HepG2 (cell line): ENCODE results near the gene VPS13D. TPM values are rescaled to one million over a fixed set of nuclear protein-coding genes. Genes with fewer than 3 reads are reported as not detected.

ENCODE experiments used
- CEBPG ChIP-seq: IDR thresholded peaks from 2 replicates; pipeline ENCODE4 v1.6.1; 2016
- GATA4 ChIP-seq: sonication (generic); IDR thresholded peaks from 2 replicates; pipeline ENCODE4 v1.6.1; 2016; ENCODE audit warnings: antibody characterized with exemption, low read depth, borderline replicate concordance
- NCOR1 ChIP-seq: fragments of 200-600 bp; sonication (generic); IDR thresholded peaks from 2 replicates; pipeline ENCODE4 v1.7.0; 2017; ENCODE audit warnings: antibody characterized with exemption, low read length, borderline replicate concordance
- PCBP2 ChIP-seq: fragments of 200-400 bp; formaldehyde crosslinking; optimal IDR thresholded peaks from 2 replicates; pipeline ENCODE3; 2018; ENCODE audit warnings: low read length, low read depth; ENCODE audit not compliant: poor library complexity, severe bottlenecking
- TBX2 ChIP-seq: sonication (generic); formaldehyde crosslinking; IDR thresholded peaks from 2 replicates; pipeline ENCODE4 v1.5.0; 2020; ENCODE audit warnings: missing genetic modification reagents, mild to moderate bottlenecking, borderline replicate concordance
- ZBTB20 ChIP-seq: sonication (generic); formaldehyde crosslinking; IDR thresholded peaks from 2 replicates; pipeline ENCODE4 v1.8.1; 2023; ENCODE audit warnings: missing genetic modification reagents, low read depth, mild to moderate bottlenecking, borderline replicate concordance
- ZMAT3 ChIP-seq: sonication (generic); formaldehyde crosslinking; conservative IDR thresholded peaks from 2 replicates; pipeline ENCODE4 v1.7.0; 2021; ENCODE audit warnings: missing genetic modification reagents
- ZNF264 ChIP-seq: sonication (generic); formaldehyde crosslinking; IDR thresholded peaks from 2 replicates; pipeline ENCODE4 v1.4.0; 2020; ENCODE audit warnings: missing genetic modification reagents
- ZNF331 ChIP-seq: sonication (generic); formaldehyde crosslinking; IDR thresholded peaks from 2 replicates; pipeline ENCODE4 v1.4.0; 2020; ENCODE audit warnings: missing genetic modification reagents
- polyA plus RNA-seq, 8 experiments: library from polyadenylated mRNA; depleted of rRNA in 3 of 8; stranded (reverse) in 7 of 8; unstranded in 1 of 8; fragments of >200 nt; fragmentation: Illumina TruSeq in 4 of 8; extraction: Trizol in 4 of 8; gene quantifications; 2 replicates each; pipeline versions ENCODE4 v1.2.1 to v1.2.3, GENCODE V29; 2011 to 2016; ENCODE audit warnings: low read depth in 4 of 8, missing spikeins in 1 of 8, mixed read lengths in 1 of 8; ENCODE audit not compliant: insufficient read depth in 1 of 8
- total RNA-seq, 5 experiments: library from RNA; depleted of rRNA; stranded (reverse); fragments of >200 nt; fragmentation: Illumina TruSeq; extraction: Trizol; gene quantifications; 2 replicates each; pipeline ENCODE4 v1.2.3, GENCODE V29; 2016; ENCODE audit warnings: low read depth in 1 of 5
- TF ChIP-seq, protein P1 (sequence below): sonication (generic); formaldehyde crosslinking; IDR thresholded peaks from 2 replicates; pipeline ENCODE4 v1.5.1; 2020; ENCODE audit warnings: missing genetic modification reagents, mild to moderate bottlenecking, borderline replicate concordance
- TF ChIP-seq, protein P2 (sequence below): IDR thresholded peaks from 2 replicates; pipeline ENCODE4 v1.6.1; 2016; ENCODE audit warnings: low read depth
- TF ChIP-seq, protein P3 (sequence below): sonication (generic); formaldehyde crosslinking; IDR thresholded peaks from 2 replicates; pipeline ENCODE4 v1.5.1; 2020; ENCODE audit warnings: missing genetic modification reagents, mild to moderate bottlenecking, borderline replicate concordance
- TF ChIP-seq, protein P4 (sequence below): sonication (generic); formaldehyde crosslinking; IDR thresholded peaks from 2 replicates; pipeline ENCODE4 v1.5.1; 2020; ENCODE audit warnings: mild to moderate bottlenecking, missing genetic modification reagents, borderline replicate concordance
- TF ChIP-seq, protein P5 (sequence below): sonication (generic); formaldehyde crosslinking; conservative IDR thresholded peaks from 2 replicates; pipeline ENCODE4 v1.4.0; 2020; ENCODE audit warnings: missing genetic modification reagents

The VPS13D gene
- total and polyA plus RNA-seq, 2 of the 13 experiments (the other 11 are each of a cell fraction or from before 2014, with no cell fraction given) = 8.6 to 13.9 TPM

DNA sequence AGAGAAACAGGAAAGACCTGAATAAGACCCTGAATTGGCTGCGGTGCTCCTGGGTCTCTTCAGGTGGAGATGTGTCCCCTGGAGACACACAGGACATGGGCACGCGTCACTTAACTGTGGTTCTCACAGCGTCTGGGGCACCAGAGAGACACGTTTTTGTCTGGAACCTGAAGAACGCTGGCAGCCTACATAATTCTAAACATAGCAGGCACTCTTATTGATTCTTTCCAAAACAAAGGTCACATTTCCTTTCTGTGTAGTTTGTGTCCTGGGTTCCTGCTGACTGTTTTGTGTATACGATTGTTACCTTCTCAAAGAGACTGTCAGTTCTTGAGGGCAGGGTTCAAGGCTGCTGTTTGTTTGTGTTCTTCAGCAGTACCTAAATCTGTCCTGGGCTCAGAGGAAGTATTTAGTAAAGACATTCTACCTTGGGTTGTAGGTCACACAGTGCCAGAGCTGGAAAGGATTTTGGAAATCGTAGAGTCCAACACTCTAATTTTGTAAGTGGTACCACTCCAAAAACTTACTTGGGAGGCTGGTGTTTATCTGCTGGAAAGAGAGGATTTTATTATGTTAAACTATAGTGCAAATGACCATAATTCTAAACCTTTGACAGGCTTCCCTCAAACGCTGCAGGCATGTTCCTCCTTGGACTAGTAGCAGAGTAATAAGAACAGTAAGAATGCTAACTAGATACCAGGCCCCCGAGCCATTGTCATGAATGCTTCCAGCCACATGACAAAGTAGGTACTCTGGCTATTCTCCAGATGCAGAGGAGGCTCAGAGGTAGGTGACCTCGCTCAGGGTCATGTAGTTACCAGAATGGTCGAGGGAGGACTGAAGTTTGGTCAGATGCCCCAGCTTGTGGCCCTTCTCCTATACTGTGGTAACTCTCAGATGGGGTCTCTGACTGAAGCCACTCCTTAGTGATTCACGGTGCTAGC, 223.8 kb downstream of the VPS13D start (continued):
- peak; percentile 82 for TF ChIP-seq TBX2 (CRISPR knock-in tag)
- TF ChIP-seq, protein P1, sequence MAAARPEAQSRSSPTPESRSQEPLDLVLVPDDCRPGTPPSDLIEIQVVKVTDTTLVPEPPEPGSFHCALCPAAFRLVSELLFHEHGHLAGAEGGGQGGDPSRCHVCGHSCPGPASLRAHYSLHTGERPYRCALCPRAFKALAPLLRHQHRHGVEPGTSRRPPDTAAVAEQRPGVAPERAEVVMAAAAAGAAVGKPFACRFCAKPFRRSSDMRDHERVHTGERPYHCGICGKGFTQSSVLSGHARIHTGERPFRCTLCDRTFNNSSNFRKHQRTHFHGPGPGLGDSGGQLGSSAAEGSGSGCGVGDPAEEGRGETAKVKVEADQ = peak; percentile 42; the same call in 1 of the 2 replicates
- TF ChIP-seq, protein P2, sequence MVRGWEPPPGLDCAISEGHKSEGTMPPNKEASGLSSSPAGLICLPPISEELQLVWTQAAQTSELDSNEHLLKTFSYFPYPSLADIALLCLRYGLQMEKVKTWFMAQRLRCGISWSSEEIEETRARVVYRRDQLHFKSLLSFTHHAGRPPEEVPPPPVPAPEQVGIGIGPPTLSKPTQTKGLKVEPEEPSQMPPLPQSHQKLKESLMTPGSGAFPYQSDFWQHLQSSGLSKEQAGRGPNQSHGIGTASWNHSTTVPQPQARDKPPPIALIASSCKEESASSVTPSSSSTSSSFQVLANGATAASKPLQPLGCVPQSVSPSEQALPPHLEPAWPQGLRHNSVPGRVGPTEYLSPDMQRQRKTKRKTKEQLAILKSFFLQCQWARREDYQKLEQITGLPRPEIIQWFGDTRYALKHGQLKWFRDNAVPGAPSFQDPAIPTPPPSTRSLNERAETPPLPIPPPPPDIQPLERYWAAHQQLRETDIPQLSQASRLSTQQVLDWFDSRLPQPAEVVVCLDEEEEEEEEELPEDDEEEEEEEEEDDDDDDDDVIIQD = peak; percentile 83
- 0 out of 2 replicates have a peak, but pooled peaks have one; percentile 59 for TF ChIP-seq GATA4
- TF ChIP-seq, protein P3, sequence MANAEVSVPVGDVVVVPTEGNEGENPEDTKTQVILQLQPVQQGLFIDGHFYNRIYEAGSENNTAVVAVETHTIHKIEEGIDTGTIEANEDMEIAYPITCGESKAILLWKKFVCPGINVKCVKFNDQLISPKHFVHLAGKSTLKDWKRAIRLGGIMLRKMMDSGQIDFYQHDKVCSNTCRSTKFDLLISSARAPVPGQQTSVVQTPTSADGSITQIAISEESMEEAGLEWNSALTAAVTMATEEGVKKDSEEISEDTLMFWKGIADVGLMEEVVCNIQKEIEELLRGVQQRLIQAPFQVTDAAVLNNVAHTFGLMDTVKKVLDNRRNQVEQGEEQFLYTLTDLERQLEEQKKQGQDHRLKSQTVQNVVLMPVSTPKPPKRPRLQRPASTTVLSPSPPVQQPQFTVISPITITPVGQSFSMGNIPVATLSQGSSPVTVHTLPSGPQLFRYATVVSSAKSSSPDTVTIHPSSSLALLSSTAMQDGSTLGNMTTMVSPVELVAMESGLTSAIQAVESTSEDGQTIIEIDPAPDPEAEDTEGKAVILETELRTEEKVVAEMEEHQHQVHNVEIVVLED (CRISPR knock-in tag) = no peak
- peak; percentile 12; the same call in 1 of the 2 replicates for TF ChIP-seq ZNF331 (CRISPR knock-in tag)
- peak; percentile 50 for TF ChIP-seq CEBPG (CRISPR knock-in tag)
- TF ChIP-seq ZBTB20 = no peak; the same call in 1 of the 2 replicates
- 0 out of 2 replicates have a peak, but pooled peaks have one; percentile 31 for TF ChIP-seq ZMAT3 (CRISPR knock-in tag)
- peak; percentile 51; the same call in 1 of the 2 replicates for TF ChIP-seq ZNF264
- peak; percentile 89; the same call in 1 of the 2 replicates for TF ChIP-seq NCOR1
- TF ChIP-seq, protein P4, sequence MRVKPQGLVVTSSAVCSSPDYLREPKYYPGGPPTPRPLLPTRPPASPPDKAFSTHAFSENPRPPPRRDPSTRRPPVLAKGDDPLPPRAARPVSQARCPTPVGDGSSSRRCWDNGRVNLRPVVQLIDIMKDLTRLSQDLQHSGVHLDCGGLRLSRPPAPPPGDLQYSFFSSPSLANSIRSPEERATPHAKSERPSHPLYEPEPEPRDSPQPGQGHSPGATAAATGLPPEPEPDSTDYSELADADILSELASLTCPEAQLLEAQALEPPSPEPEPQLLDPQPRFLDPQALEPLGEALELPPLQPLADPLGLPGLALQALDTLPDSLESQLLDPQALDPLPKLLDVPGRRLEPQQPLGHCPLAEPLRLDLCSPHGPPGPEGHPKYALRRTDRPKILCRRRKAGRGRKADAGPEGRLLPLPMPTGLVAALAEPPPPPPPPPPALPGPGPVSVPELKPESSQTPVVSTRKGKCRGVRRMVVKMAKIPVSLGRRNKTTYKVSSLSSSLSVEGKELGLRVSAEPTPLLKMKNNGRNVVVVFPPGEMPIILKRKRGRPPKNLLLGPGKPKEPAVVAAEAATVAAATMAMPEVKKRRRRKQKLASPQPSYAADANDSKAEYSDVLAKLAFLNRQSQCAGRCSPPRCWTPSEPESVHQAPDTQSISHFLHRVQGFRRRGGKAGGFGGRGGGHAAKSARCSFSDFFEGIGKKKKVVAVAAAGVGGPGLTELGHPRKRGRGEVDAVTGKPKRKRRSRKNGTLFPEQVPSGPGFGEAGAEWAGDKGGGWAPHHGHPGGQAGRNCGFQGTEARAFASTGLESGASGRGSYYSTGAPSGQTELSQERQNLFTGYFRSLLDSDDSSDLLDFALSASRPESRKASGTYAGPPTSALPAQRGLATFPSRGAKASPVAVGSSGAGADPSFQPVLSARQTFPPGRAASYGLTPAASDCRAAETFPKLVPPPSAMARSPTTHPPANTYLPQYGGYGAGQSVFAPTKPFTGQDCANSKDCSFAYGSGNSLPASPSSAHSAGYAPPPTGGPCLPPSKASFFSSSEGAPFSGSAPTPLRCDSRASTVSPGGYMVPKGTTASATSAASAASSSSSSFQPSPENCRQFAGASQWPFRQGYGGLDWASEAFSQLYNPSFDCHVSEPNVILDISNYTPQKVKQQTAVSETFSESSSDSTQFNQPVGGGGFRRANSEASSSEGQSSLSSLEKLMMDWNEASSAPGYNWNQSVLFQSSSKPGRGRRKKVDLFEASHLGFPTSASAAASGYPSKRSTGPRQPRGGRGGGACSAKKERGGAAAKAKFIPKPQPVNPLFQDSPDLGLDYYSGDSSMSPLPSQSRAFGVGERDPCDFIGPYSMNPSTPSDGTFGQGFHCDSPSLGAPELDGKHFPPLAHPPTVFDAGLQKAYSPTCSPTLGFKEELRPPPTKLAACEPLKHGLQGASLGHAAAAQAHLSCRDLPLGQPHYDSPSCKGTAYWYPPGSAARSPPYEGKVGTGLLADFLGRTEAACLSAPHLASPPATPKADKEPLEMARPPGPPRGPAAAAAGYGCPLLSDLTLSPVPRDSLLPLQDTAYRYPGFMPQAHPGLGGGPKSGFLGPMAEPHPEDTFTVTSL (CRISPR knock-in tag) = peak; percentile 94; the same call in 1 of the 2 replicates
- TF ChIP-seq, protein P5, sequence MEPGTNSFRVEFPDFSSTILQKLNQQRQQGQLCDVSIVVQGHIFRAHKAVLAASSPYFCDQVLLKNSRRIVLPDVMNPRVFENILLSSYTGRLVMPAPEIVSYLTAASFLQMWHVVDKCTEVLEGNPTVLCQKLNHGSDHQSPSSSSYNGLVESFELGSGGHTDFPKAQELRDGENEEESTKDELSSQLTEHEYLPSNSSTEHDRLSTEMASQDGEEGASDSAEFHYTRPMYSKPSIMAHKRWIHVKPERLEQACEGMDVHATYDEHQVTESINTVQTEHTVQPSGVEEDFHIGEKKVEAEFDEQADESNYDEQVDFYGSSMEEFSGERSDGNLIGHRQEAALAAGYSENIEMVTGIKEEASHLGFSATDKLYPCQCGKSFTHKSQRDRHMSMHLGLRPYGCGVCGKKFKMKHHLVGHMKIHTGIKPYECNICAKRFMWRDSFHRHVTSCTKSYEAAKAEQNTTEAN (CRISPR knock-in tag) = 0 out of 2 replicates have a peak, but pooled peaks have one; percentile 41
- TF ChIP-seq PCBP2 = no peak
